Tibial artery (tissue), 4 donors: Measurements from ENCODE around the gene MACROD2.
"Not testable (repeated sequence)": the region's sequence is repeated elsewhere in the genome, so short reads cannot be mapped to it uniquely, and the experiment has no call there.

ENCODE experiments used
- DNase-seq, 2 donors: peaks; one replicate each; pipeline ENCODE4 v3.0.0-alpha.2; 2019
- H3K27ac ChIP-seq, 2 donors: fragments of 200-600 bp; sonication (generic) in 1 of 2; 1 replicate in 1 of 2; 2 replicates in 1 of 2; pipeline ENCODE4 v1.5.1; 2018 to 2019; ENCODE audit warnings: mild to moderate bottlenecking in 1 of 2
- H3K27me3 ChIP-seq, 2 donors: fragments of 200-600 bp; sonication (generic) in 1 of 2; one replicate each; pipeline versions ENCODE4 v1.5.1 to v1.6.0; 2016 to 2019
- H3K36me3 ChIP-seq, 3 donors: fragments of 200-600 bp; sonication (generic) in 2 of 3; one replicate each; pipeline ENCODE4 v1.5.1; 2016 to 2019; ENCODE audit warnings: mild to moderate bottlenecking in 2 of 3
- H3K4me1 ChIP-seq, 4 donors: fragments of 200-600 bp; sonication (generic) in 2 of 4; 1 replicate in 3 of 4; 2 replicates in 1 of 4; pipeline ENCODE4 v1.5.1; 2016 to 2019
- H3K4me3 ChIP-seq, 2 donors: fragments of 200-600 bp; sonication (generic) in 1 of 2; 1 replicate in 1 of 2; 2 replicates in 1 of 2; pipeline ENCODE4 v1.5.1; 2018 to 2019; ENCODE audit warnings: mild to moderate bottlenecking in 2 of 2
- H3K9me3 ChIP-seq, 3 donors: fragments of 200-600 bp; sonication (generic) in 1 of 3; one replicate each; pipeline ENCODE4 v1.5.1; 2016 to 2019
- intact Hi-C: fragments of 100-400 bp; cut with DNase I; formaldehyde crosslinking; loops from one replicate; pipeline ENCODE4 v1.15.0; 2023; ENCODE audit warnings: low total_unique reads
- TF ChIP-seq, protein P1 (sequence below), 2 experiments: fragments of 200-600 bp in 1 of 2; fragments of 450-650 bp in 1 of 2; IDR thresholded peaks; one replicate each; pipeline ENCODE4 v1.5.1; 2017 to 2019; ENCODE audit warnings: antibody characterized with exemption in 2 of 2, mild to moderate bottlenecking in 1 of 2, moderate library complexity in 1 of 2

Gene MACROD2

DNA sequence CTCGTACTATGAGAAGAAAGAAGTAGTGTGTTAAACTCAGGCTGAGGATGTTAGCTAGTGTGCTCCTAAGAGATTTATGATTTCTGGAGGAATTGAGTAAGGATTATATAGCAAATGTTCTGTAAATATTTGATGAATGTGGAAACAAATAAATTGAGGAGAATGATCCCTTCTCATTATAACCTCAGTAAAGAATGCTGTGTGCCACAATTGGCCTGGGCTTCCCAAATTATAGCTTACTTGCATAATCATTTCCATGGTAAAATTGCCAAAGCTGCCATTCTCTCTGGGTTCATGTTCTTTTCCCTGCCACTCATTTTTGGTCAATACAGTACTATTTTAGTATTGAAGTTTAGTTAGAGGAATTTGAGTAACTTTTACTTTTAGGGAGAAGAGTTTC lies 213.6 kb downstream of the MACROD2 start:
- TF ChIP-seq, protein P1, sequence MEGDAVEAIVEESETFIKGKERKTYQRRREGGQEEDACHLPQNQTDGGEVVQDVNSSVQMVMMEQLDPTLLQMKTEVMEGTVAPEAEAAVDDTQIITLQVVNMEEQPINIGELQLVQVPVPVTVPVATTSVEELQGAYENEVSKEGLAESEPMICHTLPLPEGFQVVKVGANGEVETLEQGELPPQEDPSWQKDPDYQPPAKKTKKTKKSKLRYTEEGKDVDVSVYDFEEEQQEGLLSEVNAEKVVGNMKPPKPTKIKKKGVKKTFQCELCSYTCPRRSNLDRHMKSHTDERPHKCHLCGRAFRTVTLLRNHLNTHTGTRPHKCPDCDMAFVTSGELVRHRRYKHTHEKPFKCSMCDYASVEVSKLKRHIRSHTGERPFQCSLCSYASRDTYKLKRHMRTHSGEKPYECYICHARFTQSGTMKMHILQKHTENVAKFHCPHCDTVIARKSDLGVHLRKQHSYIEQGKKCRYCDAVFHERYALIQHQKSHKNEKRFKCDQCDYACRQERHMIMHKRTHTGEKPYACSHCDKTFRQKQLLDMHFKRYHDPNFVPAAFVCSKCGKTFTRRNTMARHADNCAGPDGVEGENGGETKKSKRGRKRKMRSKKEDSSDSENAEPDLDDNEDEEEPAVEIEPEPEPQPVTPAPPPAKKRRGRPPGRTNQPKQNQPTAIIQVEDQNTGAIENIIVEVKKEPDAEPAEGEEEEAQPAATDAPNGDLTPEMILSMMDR (IDR thresholded peaks at IDR 0.05), result no peak
- no peaks in the 10 kb centered on the region for H3K9me3 ChIP-seq
- no peak overlapping the region for H3K27ac ChIP-seq
- no peak overlapping the region for H3K4me3 ChIP-seq
- intact Hi-C loops, result no loop called here
- DNase-seq, result no peak
- no peaks in the 10 kb centered on the region for H3K36me3 ChIP-seq
- no peaks in the 10 kb centered on the region for H3K4me1 ChIP-seq
- H3K27me3 ChIP-seq, result no peaks in the 10 kb centered on the region

DNA sequence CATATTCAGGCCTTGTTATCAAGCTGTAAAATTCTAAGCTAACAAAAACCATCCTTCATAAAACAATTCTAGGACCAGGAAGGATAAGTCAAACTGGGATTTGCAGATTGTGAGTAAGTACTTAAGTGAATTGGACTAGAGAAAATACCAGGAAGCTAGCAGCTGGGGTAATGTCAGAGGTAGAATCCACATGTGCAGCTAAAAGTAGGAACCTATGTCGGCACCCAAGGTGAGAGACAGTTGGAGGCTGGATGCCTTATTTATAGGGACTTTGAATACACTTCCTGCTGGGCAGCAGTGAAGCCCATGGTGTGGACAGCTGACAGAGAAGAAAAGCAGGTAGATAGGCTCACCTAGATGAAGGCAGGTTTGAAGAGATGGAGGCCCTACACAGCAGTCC lies 214.8 kb downstream of the MACROD2 start:
- Histone ChIP-seq H3K27me3 (no peaks in the 10 kb centered on the region), H3K36me3 (no peaks in the 10 kb centered on the region), H3K4me1 (no peaks in the 10 kb centered on the region), H3K9me3 (no peaks in the 10 kb centered on the region), H3K4me3 (no peak overlapping the region), H3K27ac (no peak overlapping the region)
- DNase-seq, result no peak
- TF ChIP-seq, protein P1 (IDR thresholded peaks at IDR 0.05), result no peak
- intact Hi-C loops, result no loop called here

DNA sequence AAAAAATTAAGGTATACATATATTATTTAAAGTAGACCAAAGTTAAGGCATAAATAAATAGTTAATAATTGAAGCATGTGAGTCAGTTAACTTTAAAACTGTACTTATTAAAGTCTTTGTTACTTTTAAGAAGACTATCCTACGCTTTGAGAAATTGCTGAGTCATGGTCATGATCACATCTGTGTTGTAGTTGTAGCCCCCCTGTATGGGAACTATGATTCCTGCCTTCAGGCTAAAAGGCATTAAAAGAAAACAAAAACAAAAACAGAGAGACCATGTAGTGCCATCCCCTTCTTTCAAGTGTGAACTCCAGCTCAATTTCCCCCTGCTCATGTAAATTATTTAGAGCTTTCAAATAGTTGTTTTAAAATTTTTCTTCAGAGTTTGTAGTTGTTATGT lies 218.7 kb downstream of the MACROD2 start:
- TF ChIP-seq, protein P1 (IDR thresholded peaks at IDR 0.05), result no peak
- no peak overlapping the region for H3K4me3 ChIP-seq
- intact Hi-C loops, result no loop called here
- DNase-seq, result no peak
- H3K4me1 ChIP-seq, result no peaks in the 10 kb centered on the region
- H3K27me3 ChIP-seq, result no peaks in the 10 kb centered on the region
- H3K36me3 ChIP-seq, result no peaks in the 10 kb centered on the region
- no peaks in the 10 kb centered on the region for H3K9me3 ChIP-seq
- H3K27ac ChIP-seq, result no peak overlapping the region

DNA sequence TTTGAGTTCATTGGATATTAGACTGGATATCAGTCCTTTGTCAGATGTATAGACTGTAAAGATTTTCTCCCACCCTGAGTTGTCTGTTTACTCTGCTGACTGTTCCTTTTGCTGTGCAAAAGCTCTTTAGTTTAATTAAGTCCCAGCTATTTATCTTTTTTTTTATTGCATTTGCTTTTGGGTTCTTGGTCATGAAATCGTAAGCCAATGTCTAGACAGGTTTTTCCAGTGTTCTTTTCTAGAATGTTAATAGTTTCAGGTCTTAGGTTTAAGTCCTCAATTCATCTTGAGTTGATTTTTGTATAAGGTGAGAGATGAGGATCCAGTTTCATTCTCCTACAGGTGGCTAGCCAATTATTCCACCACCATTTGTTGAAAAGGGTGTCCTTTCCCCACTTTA lies 220.6 kb downstream of the MACROD2 start:
- H3K4me3 ChIP-seq, H3K27me3 ChIP-seq, H3K27ac ChIP-seq, intact Hi-C loops, H3K9me3 ChIP-seq, DNase-seq, H3K36me3 ChIP-seq, H3K4me1 ChIP-seq: not testable (repeated sequence)

DNA sequence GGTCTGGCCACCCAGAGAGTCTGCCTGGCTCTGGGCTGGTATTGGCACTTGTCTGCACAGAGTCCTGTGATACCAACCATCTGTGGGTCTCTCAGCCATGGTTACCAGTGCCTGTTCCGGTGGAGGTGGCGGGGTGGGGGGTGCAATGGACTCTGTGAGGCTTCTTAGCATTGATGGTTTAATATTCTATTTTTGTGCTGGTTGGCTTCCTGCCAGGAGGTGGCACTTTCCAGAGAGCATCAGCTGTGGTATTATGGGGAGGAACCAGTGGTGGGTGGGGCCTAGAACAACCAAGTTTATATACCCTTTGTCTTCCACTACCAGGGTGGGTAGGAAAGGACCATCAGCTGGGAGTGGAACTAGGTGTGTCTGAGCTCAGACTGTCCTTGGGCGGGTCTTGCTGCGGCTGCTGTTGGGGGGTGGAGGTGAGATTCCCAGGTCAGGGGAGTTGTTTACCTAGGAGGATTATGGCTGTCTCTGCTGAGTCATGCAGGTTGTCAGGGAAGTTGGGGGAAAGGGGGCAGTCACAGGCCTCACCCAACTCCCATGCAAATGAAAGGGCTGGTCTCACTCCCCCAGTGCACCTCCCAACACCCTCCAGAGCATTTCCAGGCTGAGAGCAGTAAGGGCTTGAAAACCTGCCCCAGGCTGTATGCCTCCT lies 224.6 kb downstream of the MACROD2 start:
- no peaks in the 10 kb centered on the region for H3K36me3 ChIP-seq
- DNase-seq, result no peak
- H3K9me3 ChIP-seq, result no peaks in the 10 kb centered on the region
- TF ChIP-seq, protein P1 (IDR thresholded peaks at IDR 0.05), result no peak
- H3K27me3 ChIP-seq, result no peaks in the 10 kb centered on the region
- intact Hi-C loops, result loop anchor here (5.0 kb wide), 1 partner anchor 288 kb away; no protein-coding TSS in a partner anchor
- no peak overlapping the region for H3K27ac ChIP-seq
- H3K4me3 ChIP-seq, result no peak overlapping the region
- no peaks in the 10 kb centered on the region for H3K4me1 ChIP-seq

DNA sequence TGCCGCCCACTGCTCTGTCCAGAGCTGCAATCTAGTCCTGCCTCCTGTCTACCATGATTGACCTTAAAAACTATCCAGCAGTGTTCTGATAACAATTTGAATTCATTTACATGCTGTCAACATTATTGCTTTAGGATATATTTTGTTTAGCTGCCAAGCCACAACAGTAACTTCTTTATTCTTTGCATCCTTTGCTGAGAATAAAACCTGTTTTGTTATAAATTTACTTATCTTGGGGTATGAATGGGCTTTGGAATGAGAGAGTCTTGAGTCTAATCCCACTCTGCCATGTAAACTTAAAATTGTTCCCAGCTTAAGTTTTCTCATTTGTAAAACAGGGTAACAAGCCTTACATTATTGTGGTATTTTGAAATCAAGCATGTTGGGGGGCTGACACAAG lies 225.7 kb downstream of the MACROD2 start:
- intact Hi-C loops, result loop anchor here (5.0 kb wide), 1 partner anchor 289 kb away; no protein-coding TSS in a partner anchor
- Histone ChIP-seq H3K4me3 (no peak overlapping the region), H3K4me1 (no peaks in the 10 kb centered on the region), H3K9me3 (no peaks in the 10 kb centered on the region), H3K36me3 (no peaks in the 10 kb centered on the region), H3K27ac (no peak overlapping the region), H3K27me3 (no peaks in the 10 kb centered on the region)
- no peak for DNase-seq
- TF ChIP-seq, protein P1 (IDR thresholded peaks at IDR 0.05), result no peak
